Panc1 (cell line): Measurements from ENCODE around the gene BRICD5. TPM values are rescaled to one million over a fixed set of nuclear protein-coding genes. Genes with fewer than 3 reads are reported as not detected.
A peak's percentile ranks its signal among the peaks of the same experiment; 100 is the strongest.

ENCODE experiments used
- ATAC-seq: fragments of 200-7000 bp; cut with Tn5 transposase; 2 replicates; pipeline ENCODE4 v1.9.1; 2020; ENCODE audit warnings: mild to moderate bottlenecking, moderate library complexity
- BruUV-seq: library from RNA; stranded (reverse); fragments of 400-500 nt; replicated peaks from 2 replicates; lab custom pipeline; 2021; lab: Mats Ljungman, UMichigan
- CTCF ChIA-PET: fragments of 300-600 bp; sonication (Branson Sonifier 250); formaldehyde crosslinking; loops from one replicate; lab custom pipeline; 2022; ENCODE audit warnings: antibody characterized with exemption; lab: Charles Lee
- POLR2A ChIA-PET: fragments of 300-600 bp; sonication (Branson Sonifier 250); formaldehyde crosslinking; loops from one replicate; lab custom pipeline; 2022; ENCODE audit warnings: antibody characterized with exemption; lab: Charles Lee
- DNase-seq: peaks from one replicate; pipeline ENCODE4 v3.0.0-alpha.2; 2010; ENCODE audit warnings: low read depth, low spot score
- H3K27ac ChIP-seq: 2 replicates; pipeline ENCODE4 v1.5.1; 2011; ENCODE audit warnings: mild to moderate bottlenecking, low read length, inconsistent platforms
- H3K27me3 ChIP-seq: fragments of 200-500 bp; sonication (Bioruptor generic); 2 replicates; pipeline ENCODE4 v1.6.0; 2014; ENCODE audit warnings: low read length, inconsistent platforms; ENCODE audit not compliant: control insufficient read depth, insufficient read depth
- H3K36me3 ChIP-seq: fragments of 200-500 bp; sonication (Bioruptor generic); 2 replicates; pipeline ENCODE4 v1.5.1; 2014; ENCODE audit warnings: inconsistent platforms, mild to moderate bottlenecking, low read length, moderate library complexity; ENCODE audit not compliant: control insufficient read depth, insufficient read depth
- H3K4me1 ChIP-seq: 2 replicates; pipeline ENCODE4 v1.5.1; 2011; ENCODE audit warnings: inconsistent platforms, mild to moderate bottlenecking, low read length, moderate library complexity; ENCODE audit not compliant: control insufficient read depth, insufficient read depth
- H3K4me3 ChIP-seq, 2 experiments: 2 replicates each; pipeline ENCODE4 v1.5.1; 2011 to 2012; ENCODE audit warnings: low read depth in 2 of 2, low read length in 2 of 2, mild to moderate bottlenecking in 2 of 2, inconsistent platforms in 1 of 2, moderate library complexity in 1 of 2
- H3K9me3 ChIP-seq: fragments of 200-500 bp; sonication (Bioruptor generic); 2 replicates; pipeline ENCODE4 v1.5.1; 2014; ENCODE audit warnings: low read depth, mild to moderate bottlenecking, inconsistent platforms, low read length, moderate library complexity; ENCODE audit not compliant: control insufficient read depth, insufficient read depth
- POLR2AphosphoS5 ChIP-seq: IDR thresholded peaks from 2 replicates; pipeline ENCODE4 v1.6.1; 2012; ENCODE audit warnings: mild to moderate bottlenecking, low read depth, low read length, moderate library complexity
- SIN3A ChIP-seq: IDR thresholded peaks from 2 replicates; pipeline ENCODE4 v1.6.1; 2012; ENCODE audit warnings: low read depth, mild to moderate bottlenecking, low read length, moderate library complexity, borderline replicate concordance; ENCODE audit not compliant: insufficient read depth
- TCF7L2 ChIP-seq: IDR thresholded peaks from 2 replicates; pipeline ENCODE4 v1.6.1; 2011; ENCODE audit warnings: mild to moderate bottlenecking, low read depth, low read length, inconsistent platforms
- in situ Hi-C: cut with HindIII; loops from 2 replicates; pipeline ENCODE4 v1.10.0; 2016; ENCODE audit warnings: low sequenced_read_pairs, low pct_unique_long_range_greater_than_20kb
- intact Hi-C: fragments of 100-400 bp; cut with micrococcal nuclease; formaldehyde crosslinking; loops from one replicate; pipeline ENCODE4 v1.10.0; 2022; ENCODE audit not compliant: unreplicated experiment
- total RNA-seq: library from RNA; stranded (reverse); gene quantifications from one replicate; pipeline ENCODE4 v1.2.1, GENCODE V29; 2021; ENCODE audit not compliant: unreplicated experiment
- TF ChIP-seq, protein P1 (sequence below), 2 experiments: IDR thresholded peaks; 2 replicates each; pipeline ENCODE4 v1.6.1; 2011 to 2012; ENCODE audit warnings: low read depth in 2 of 2, control low read depth in 1 of 2, low read length in 1 of 2, mild to moderate bottlenecking in 1 of 2, moderate library complexity in 1 of 2; ENCODE audit not compliant: insufficient read depth in 1 of 2
- TF ChIP-seq, protein P2 (sequence below): fragments of 450-650 bp; IDR thresholded peaks from 2 replicates; pipeline ENCODE4 v1.5.1; 2017; ENCODE audit warnings: mild to moderate bottlenecking

The BRICD5 gene
- total RNA-seq, 1 experiment from 2014 or later, result 8.7 TPM

DNA sequence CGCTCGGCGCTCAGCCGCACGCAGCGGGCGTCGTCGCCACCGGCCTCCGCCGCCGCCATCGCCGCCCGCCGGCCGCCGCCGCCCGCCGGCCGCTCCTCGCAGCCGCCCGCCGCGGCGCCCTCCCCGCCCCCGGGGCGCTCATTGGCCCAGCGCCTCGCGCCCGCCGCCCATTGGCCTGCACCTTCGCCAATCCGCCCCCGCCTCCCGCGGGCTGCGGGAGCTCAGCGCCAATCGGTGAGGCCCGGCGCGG is 4.0 kb upstream of the BRICD5 start, which contains the start of gene PGP:
PGP (minus strand) TSS at position 122 of the 250 bp plus-strand sequence; CDS start at position 59, 63 bp downstream.
- intact Hi-C loops, result no loop called here
- Histone ChIP-seq H3K27me3 (no peaks in the 10 kb centered on the region), H3K4me3 (peak within 1 kb of the TSS; percentile 83 to 94), H3K27ac (peak within 1 kb of the TSS; percentile 99), H3K4me1 (peaks cover 30% of the 10 kb centered on the region), H3K36me3 (peaks cover 3% of the 10 kb centered on the region; the same call in 1 of the 2 replicates), H3K9me3 (no peaks in the 10 kb centered on the region)
- in situ Hi-C loops, result no loop called here
- ChIA-PET CTCF (interaction anchor here (0.6 kb wide), 1 partner anchor 120 kb away, joined by 4 read pairs; no protein-coding TSS in a partner anchor), POLR2A (interaction anchor here (0.6 to 0.8 kb wide), 4 partner anchors 13 to 271 kb away, joined by 3 read pairs; partner anchors contain the start of gene ECI1)
- BruUV-seq, result no TSS peak
- ATAC-seq (peak; percentile 82), DNase-seq (no peak)
- TF ChIP-seq POLR2AphosphoS5 (no peak), TCF7L2 (no peak)

DNA sequence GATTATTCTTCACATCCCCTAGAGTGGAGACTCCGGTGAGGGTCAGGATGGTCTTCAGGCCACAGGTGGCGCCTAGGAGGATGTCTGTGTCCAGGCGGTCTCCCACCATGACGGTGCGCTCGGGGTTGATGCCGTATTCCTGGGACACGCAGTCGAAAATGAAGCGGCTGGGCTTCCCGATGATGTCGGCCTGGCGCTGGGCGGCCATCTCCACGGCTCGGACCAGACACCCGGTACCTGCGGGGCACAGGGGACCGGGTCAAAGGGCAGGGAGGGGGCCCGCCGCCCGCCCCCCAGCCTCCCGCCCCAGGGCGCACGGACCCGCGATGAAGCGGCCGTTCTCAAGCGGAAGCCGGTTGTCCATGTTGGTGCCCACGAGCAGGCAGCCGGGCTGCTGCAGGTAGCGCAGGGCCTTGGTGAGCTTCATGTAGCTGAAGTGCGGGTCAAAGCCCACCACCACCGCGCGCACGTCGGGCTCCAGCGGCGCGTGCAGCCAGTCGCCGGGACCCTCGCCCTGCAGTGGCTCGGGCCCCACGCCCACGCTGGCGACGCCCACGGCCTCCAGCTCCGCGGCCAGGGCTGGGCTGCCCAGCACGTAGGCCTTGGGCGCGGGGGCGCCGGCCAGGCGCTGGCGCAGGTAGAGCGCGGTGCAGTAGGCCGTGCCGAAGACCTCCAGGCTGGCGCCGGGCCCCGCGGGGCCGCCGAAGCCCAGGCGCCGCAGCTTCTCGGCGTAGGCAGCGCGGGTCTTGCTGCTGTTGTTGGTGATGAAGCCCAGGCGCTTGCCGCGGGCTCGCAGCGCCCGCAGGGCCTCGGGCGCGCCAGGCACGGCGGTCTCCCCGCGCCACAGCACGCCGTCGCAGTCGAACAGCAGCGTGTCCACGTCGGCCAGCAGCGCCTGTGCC is 3.4 kb upstream of the BRICD5 start:
- Histone ChIP-seq H3K27ac (peak overlapping the region; percentile 86), H3K4me1 (peaks cover 30% of the 10 kb centered on the region), H3K9me3 (no peaks in the 10 kb centered on the region), H3K36me3 (peaks cover 3% of the 10 kb centered on the region; the same call in 1 of the 2 replicates), H3K27me3 (no peaks in the 10 kb centered on the region), H3K4me3 (peak overlapping the region; percentile 65 to 83)
- ChIA-PET CTCF (no interaction called here), POLR2A (interaction anchor here (0.8 kb wide), 1 partner anchor 38 kb away, joined by 3 read pairs; the partner anchor contains the start of gene ECI1)
- ATAC-seq (peak; percentile 3; the same call in 1 of the 2 replicates), DNase-seq (no peak)
- in situ Hi-C loops (no loop called here), intact Hi-C loops (no loop called here)
- TF ChIP-seq, protein P1, sequence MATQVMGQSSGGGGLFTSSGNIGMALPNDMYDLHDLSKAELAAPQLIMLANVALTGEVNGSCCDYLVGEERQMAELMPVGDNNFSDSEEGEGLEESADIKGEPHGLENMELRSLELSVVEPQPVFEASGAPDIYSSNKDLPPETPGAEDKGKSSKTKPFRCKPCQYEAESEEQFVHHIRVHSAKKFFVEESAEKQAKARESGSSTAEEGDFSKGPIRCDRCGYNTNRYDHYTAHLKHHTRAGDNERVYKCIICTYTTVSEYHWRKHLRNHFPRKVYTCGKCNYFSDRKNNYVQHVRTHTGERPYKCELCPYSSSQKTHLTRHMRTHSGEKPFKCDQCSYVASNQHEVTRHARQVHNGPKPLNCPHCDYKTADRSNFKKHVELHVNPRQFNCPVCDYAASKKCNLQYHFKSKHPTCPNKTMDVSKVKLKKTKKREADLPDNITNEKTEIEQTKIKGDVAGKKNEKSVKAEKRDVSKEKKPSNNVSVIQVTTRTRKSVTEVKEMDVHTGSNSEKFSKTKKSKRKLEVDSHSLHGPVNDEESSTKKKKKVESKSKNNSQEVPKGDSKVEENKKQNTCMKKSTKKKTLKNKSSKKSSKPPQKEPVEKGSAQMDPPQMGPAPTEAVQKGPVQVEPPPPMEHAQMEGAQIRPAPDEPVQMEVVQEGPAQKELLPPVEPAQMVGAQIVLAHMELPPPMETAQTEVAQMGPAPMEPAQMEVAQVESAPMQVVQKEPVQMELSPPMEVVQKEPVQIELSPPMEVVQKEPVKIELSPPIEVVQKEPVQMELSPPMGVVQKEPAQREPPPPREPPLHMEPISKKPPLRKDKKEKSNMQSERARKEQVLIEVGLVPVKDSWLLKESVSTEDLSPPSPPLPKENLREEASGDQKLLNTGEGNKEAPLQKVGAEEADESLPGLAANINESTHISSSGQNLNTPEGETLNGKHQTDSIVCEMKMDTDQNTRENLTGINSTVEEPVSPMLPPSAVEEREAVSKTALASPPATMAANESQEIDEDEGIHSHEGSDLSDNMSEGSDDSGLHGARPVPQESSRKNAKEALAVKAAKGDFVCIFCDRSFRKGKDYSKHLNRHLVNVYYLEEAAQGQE (IDR thresholded peaks at IDR 0.05; ENCODE audit: insufficient read depth in 1 of 2, low read depth in 2 of 2, low read length in 1 of 2), result 0 out of 4 replicates have a peak, but pooled peaks of 1 of the 2 experiments have one; percentile 9
- no peak for TF ChIP-seq TCF7L2
- TF ChIP-seq, protein P2, sequence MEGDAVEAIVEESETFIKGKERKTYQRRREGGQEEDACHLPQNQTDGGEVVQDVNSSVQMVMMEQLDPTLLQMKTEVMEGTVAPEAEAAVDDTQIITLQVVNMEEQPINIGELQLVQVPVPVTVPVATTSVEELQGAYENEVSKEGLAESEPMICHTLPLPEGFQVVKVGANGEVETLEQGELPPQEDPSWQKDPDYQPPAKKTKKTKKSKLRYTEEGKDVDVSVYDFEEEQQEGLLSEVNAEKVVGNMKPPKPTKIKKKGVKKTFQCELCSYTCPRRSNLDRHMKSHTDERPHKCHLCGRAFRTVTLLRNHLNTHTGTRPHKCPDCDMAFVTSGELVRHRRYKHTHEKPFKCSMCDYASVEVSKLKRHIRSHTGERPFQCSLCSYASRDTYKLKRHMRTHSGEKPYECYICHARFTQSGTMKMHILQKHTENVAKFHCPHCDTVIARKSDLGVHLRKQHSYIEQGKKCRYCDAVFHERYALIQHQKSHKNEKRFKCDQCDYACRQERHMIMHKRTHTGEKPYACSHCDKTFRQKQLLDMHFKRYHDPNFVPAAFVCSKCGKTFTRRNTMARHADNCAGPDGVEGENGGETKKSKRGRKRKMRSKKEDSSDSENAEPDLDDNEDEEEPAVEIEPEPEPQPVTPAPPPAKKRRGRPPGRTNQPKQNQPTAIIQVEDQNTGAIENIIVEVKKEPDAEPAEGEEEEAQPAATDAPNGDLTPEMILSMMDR, result no peak
- TF ChIP-seq POLR2AphosphoS5, result no peak
- TF ChIP-seq SIN3A, result peak; percentile 10; the same call in 1 of the 2 replicates
- no TSS peak for BruUV-seq
